CD4-positive, alpha-beta T cell treated with Interleukin-10 for 1 hour (primary cell): ENCODE measurements around the gene STUB1.

Source experiments
- DNase-seq: peaks from one replicate; pipeline ENCODE4 v3.0.0-alpha.2; 2020

The STUB1 gene

DNA sequence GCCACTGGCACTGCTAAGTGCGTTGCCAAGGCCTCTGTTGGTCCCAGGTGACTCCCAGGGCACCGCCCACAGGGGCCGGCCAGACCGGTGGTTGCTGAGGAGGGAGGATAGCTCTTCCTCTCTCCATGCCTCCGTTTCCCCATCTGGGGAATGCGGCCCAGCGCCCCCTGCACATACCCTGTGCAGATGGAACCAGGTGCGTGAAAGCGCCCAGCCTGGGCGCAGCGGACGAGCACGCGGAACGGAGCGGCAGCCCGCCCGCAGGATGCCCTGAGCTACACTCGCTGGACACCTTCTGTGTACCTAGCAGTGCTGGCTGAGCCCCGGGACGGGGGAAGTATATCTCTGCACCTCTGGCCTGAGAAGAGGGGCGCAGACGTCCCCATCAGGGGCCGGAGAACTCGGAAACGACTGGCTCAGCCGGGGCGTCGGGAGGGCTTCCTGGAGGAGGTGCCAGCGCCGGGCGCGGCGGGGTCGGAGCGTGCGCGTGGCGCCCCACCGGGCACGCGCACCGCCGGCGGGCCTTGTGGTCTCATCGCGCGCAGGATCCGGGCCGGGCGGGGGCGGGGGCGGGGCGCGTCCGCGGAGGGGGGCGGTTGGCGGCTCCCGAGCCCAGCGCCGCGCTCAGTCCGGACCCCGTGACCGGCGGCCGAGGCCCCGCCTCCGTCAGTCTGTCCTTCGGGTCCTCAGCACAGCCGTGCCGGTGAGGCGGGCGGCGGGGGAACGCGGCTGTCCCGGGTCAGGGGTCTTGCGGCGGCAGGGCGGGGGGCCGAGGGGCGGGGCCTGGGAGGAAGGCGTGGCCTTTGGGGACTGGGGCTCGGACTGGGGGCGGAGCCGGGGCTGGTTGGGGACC is 46.5 kb downstream of the STUB1 start, which contains the start of the genes CCDC78 and HAGHL:
Gene CCDC78, minus strand, starts transcription at position 6 of the 853 bp plus-strand sequence. CDS start 76 bp downstream, outside the sequence.
Gene HAGHL, plus strand, starts transcription at position 669 of the 853 bp plus-strand sequence. CDS start 404 bp downstream, outside the sequence.
- peak; percentile 74 for DNase-seq

DNA sequence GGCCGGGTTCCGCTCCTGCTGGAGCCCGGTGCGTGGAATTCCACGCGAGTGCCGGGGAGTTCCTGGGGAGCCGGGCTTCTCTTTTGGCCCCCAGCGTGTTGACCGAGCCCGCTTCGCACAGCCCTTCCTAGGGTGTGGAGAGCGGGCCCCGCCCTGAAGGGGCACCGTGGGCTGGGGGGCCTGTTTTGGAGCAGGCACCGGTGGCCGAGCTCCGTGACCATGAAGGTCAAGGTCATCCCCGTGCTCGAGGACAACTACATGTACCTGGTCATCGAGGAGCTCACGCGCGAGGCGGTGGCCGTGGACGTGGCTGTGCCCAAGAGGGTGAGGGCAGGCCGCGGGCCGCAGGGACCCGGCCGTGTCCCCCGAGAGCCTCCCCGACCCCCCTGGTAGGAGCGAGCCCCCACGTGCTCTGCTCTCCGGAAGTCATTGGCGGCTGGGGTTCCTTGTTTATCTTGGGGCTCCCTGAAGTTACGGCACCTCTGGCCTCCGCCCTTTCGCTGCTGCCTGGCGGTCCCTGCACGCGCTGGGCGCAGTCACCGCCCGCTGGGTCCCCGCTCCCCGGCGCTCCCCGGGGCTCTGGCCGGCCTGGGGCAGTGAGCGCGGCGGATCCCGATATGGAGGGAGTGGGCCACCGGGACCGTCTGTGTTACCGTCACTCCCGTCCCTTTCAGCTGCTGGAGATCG is 47.2 kb downstream of the STUB1 start:
- no peak for DNase-seq

DNA sequence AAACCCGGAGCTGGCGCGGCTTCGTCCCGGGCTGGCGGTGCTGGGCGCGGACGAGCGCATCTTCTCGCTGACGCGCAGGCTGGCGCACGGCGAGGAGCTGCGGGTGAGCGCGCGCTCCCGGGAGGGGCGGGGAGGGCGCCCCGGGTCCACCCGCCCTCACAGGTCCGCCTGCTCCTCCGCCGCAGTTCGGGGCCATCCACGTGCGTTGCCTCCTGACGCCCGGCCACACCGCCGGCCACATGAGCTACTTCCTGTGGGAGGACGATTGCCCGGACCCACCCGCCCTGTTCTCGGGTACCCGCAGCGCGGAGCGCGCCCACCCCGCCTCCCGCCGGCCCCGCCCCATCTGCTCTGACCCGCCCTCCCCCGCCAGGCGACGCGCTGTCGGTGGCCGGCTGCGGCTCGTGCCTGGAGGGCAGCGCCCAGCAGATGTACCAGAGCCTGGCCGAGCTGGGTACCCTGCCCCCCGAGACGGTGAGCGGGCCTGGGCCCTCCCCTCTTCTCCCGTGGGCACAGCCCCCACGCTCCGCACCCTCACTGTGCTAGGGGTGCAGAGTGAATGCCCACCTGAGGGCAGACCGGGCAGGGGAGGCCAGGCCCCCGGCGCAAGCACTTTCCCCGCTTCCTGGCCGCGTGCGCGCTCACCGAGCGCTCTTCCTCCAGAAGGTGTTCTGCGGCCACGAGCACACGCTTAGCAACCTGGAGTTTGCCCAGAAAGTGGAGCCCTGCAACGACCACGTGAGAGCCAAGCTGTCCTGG is 48.1 kb downstream of the STUB1 start:
- DNase-seq, result peak; percentile 75

DNA sequence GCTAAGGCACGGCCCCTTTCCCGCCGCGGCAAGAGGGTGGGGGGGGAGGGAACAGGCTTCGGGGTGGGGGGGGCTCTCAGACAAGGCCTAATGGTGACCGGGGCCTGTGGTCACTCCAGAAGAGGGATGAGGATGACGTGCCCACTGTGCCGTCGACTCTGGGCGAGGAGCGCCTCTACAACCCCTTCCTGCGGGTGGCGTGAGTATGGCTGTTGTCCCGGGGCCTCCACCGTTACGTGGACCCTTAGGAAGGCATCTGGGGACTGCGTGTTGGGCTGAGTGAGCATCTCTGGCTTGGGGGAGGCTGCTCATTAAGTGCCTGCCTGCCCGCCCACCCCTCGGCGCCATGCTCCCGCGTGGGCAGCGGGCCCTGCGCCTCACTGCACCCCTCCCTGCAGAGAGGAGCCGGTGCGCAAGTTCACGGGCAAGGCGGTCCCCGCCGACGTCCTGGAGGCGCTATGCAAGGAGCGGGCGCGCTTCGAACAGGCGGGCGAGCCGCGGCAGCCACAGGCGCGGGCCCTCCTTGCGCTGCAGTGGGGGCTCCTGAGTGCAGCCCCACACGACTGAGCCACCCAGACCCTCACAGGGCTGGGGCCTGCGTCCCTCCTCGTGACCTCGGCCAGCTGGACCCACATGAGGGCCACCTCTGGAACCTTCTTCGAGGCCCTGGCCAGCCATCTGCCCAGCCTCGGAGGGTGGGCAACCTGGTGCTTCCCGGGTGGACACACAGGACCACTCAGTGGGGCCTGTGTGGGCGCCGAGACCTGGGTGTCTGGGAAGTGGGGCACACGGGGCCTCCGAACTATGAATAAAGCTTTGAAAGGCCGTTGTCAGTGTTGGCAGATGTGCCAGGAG is 48.9 kb downstream of the STUB1 start:
- DNase-seq, result no peak

DNA sequence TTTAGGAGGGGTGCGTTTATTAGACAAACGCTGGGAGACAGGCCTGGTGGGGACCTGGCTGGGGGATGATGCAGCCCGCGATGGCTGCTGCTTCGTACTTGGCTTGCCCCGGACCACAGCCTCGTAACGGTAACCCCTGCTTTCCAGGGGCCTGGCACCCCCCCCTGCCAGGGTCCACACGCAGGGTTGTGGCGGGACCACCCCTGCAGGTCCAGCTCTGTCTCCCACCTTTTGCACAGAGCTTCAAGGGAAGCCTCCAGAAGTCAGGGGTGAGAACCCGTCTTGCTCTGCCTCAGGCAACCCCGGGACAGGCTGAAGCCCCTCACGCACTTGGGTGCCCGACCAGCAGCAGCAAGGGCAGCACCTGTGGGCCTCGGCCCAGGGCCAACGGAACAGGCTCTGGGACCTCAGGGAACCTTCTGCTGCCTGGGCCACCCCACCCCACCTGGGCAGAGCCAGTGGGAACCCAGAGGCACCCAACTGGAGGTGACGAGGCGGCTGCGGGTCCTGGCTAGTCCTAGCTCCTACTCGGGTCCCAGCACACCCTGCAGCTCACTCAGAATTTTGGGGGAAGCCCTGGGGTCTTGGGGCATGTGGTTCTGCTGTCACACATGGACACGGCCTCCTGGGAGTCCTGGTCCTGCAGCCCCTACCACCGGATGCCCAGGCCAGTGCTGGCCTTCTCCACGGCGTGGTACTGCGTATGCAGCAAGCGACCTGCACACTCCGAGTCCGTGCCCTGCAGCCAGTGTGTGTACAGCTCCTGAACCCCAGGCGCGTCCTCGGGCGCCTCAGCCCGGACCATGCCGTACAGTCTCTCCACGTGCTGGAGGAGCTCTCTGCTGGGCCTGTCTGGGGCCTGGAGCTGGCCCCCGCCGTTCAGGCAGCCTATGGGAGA is 49.8 kb downstream of the STUB1 start:
- no peak for DNase-seq

DNA sequence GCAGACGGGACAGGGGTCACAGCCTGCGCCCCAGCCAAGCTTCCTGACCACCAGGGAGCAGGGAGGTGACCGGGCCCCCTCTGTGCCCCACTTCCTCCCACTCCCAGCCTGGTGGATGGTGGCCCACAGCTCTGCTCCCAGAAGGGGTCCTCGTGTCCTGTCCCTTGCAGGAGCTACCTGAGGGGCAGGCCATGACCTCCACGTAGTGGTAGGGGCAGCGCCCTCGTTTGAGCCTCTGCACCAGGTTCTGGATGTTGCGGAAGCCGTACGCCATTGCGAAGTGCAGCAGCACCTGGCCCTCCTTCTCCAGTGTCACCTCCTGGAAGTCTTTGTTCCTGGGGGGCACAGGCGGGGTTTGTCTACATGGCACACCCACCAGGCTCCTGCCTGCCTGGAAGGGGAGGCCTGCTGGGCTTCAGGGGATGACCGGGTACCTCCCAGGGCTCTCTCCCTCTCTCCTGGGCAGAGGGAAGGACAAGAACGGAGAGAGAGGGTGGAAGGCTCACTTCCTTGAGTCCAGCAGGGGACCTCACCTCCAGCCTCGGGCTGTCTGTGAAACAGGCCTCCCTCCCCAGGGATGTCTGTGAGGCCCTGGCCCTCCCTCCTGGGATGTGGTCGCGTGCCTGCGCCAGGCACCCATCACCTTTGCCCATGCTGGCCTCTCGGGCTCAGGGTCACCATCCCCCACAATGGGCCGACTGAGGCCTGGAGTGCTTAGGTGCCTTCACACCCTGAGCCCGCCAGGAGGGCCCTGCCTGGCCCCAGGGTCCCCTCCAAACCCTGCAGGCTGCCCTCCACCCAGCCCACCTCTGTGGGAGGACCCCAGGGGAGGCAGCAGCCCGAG is 50.7 kb downstream of the STUB1 start:
- DNase-seq, result no peak

DNA sequence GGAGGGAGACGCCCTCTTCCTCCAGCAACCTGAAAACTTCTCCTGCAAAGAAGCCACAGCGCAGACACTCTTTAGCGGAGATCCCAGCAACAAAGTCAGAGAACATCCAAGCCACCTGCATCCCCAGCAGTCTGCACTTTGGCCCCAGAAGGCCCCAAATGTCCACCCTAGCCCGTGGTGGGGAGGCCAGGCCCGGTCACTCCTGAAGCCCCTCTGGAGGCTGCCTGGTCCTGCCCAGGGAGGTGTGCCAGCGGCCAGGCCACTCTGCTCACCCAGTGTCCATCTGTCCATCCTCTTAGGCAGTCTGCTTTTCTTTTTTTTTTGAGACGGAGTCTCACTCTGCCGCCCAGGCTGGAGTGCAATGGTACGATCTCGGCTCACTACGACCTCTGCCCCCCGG is 52.1 kb downstream of the STUB1 start:
- DNase-seq, result no peak
